ENCODE results near the gene CES3. TPM values are rescaled to one million over a fixed set of nuclear protein-coding genes. Genes with fewer than 3 reads are reported as not detected.

The CES3 gene
- total RNA-seq, 6 donors from 2014 or later: 1.4 to 6.2 (median 2.9) TPM

- Histone ChIP-seq H3K4me1 (peaks cover 5 to 10% (median 6%) of the 10 kb centered on the region in 4 donors), H3K27me3 (peaks cover 0 to 1% (median 0%) of the 10 kb centered on the region in 4 donors), H3K9me3 (no peaks in the 10 kb centered on the region), H3K36me3 (peaks cover 0 to 8% (median 4%) of the 10 kb centered on the region in 4 donors), H3K4me3 (no peak within 1 kb of the TSS), H3K27ac (peak within 1 kb of the TSS in 2 of 4 donors; percentile 11 to 26)
- no peak for ATAC-seq (ENCODE audit: low FRiP score in 2 of 2)
- TF ChIP-seq POLR2A (IDR thresholded peaks at IDR 0.05) (no peak), EP300 (IDR thresholded peaks at IDR 0.05) (no peak), CTCF (IDR thresholded peaks at IDR 0.05) (no peak), POLR2AphosphoS5 (IDR thresholded peaks at IDR 0.05) (no peak)
- DNase-seq: no peak
- 58 to 66% methylated on average over 6 of the region's 7 CpGs for WGBS, 2 donors
Measured at GRCh38 chr16:66918803-66919568, 42.1 kb upstream of the CES3 start, which contains the start of gene CDH16. CDH16 (minus strand) TSS chr16:66918885; CDS start chr16:66918065, 820 bp downstream.

GRCh38 chr16:66919569-66920298 is 41.3 kb upstream of the CES3 start:
- Histone ChIP-seq H3K27me3 (peaks cover 0 to 9% (median 2%) of the 10 kb centered on the region in 4 donors), H3K4me1 (peaks cover 9 to 17% (median 10%) of the 10 kb centered on the region in 4 donors), H3K9me3 (no peaks in the 10 kb centered on the region), H3K4me3 (no peak overlapping the region), H3K36me3 (peaks cover 0 to 8% (median 4%) of the 10 kb centered on the region in 4 donors), H3K27ac (peak overlapping the region in 2 of 4 donors; percentile 11 to 26)
- no peak for TF ChIP-seq EP300 (IDR thresholded peaks at IDR 0.05)
- no peak for TF ChIP-seq POLR2AphosphoS5 (IDR thresholded peaks at IDR 0.05)
- no peak for TF ChIP-seq POLR2A (IDR thresholded peaks at IDR 0.05)
- WGBS, 2 donors: 66 to 80% methylated on average over 1 to 5 of the region's 5 CpGs
- DNase-seq (no peak), ATAC-seq (ENCODE audit: low FRiP score in 2 of 2) (no peak)

- no peak for ATAC-seq (ENCODE audit: low FRiP score in 2 of 2)
- Histone ChIP-seq H3K27me3 (peaks cover 0 to 14% (median 7%) of the 10 kb centered on the region in 4 donors), H3K27ac (peak overlapping the region in 1 of 4 donors; percentile 11), H3K4me3 (no peak overlapping the region), H3K36me3 (peaks cover 0 to 8% (median 4%) of the 10 kb centered on the region in 4 donors), H3K4me1 (peaks cover 13 to 23% (median 14%) of the 10 kb centered on the region in 4 donors), H3K9me3 (no peaks in the 10 kb centered on the region)
- DNase-seq: no peak
- TF ChIP-seq CTCF (IDR thresholded peaks at IDR 0.05) (no peak), POLR2AphosphoS5 (IDR thresholded peaks at IDR 0.05) (no peak), EP300 (IDR thresholded peaks at IDR 0.05) (no peak), POLR2A (IDR thresholded peaks at IDR 0.05) (no peak)
- 44% methylated on average over 2 of the region's 2 CpGs; no CpG with 5 or more reads in 1 of the 2 donors for WGBS, 2 donors
Measured at GRCh38 chr16:66920299-66920590, 40.8 kb upstream of the CES3 start.

GRCh38 chr16:66920924-66921680 is 40.0 kb upstream of the CES3 start:
- H3K9me3 ChIP-seq: no peaks in the 10 kb centered on the region
- peaks cover 22 to 30% (median 23%) of the 10 kb centered on the region in 4 donors for H3K4me1 ChIP-seq
- WGBS, 2 donors: 75 to 79% methylated on average over 9 of the region's 9 CpGs
- H3K27me3 ChIP-seq: peaks cover 0 to 16% (median 10%) of the 10 kb centered on the region in 4 donors
- H3K27ac ChIP-seq: peak overlapping the region in 2 of 4 donors; percentile 42 to 61
- ATAC-seq (ENCODE audit: low FRiP score in 2 of 2) (no peak), DNase-seq (no peak)
- peaks cover 0 to 8% (median 4%) of the 10 kb centered on the region in 4 donors for H3K36me3 ChIP-seq
- no peak for TF ChIP-seq POLR2AphosphoS5 (IDR thresholded peaks at IDR 0.05)
- TF ChIP-seq CTCF (IDR thresholded peaks at IDR 0.05): no peak
- TF ChIP-seq POLR2A (IDR thresholded peaks at IDR 0.05): no peak
- TF ChIP-seq EP300 (IDR thresholded peaks at IDR 0.05): no peak
- H3K4me3 ChIP-seq: peak overlapping the region in 2 of 4 donors; percentile 6 to 68

All from upper lobe of left lung (tissue), 6 donors.